ENCODE measurements around the gene NMB.

GRCh38 chr15:84649706-84650105 lies 8.3 kb downstream of the NMB start:
- TF ChIP-seq EZH2 (IDR thresholded peaks at IDR 0.05; ENCODE audit: low read length, missing control alignments) (no peak), CTCF (conservative IDR thresholded peaks at IDR 0.05 in 1 of 2, IDR thresholded peaks at IDR 0.05 in 1 of 2; ENCODE audit: low read depth in 1 of 2, low read length in 2 of 2) (no peak)

Data from fibroblast of lung (primary cell).